CD14-positive monocyte (primary cell): ENCODE data around the gene FAM136A. TPM values are rescaled to one million over a fixed set of nuclear protein-coding genes. Genes with fewer than 3 reads are reported as not detected.

Experiments
- DNase-seq, 3 donors: peaks; one replicate each; pipeline ENCODE4 v3.0.0-alpha.2; 2011 to 2022
- H2AFZ ChIP-seq: 2 replicates; pipeline ENCODE4 v1.6.0; 2012; ENCODE audit warnings: mild to moderate bottlenecking, low read depth, low read length, inconsistent platforms; ENCODE audit not compliant: insufficient read depth, poor library complexity, severe bottlenecking
- H3K27ac ChIP-seq, 2 donors: 1 replicate in 1 of 2; 2 replicates in 1 of 2; pipeline ENCODE4 v1.5.1; 2012 to 2013; ENCODE audit warnings: low read length in 2 of 2, control low read depth in 1 of 2, inconsistent platforms in 1 of 2, low read depth in 1 of 2, mild to moderate bottlenecking in 1 of 2
- H3K27me3 ChIP-seq, 2 donors: one replicate each; pipeline versions ENCODE4 v1.6.0 to v1.6.1; 2011 to 2013; ENCODE audit warnings: low read length in 2 of 2; ENCODE audit not compliant: control insufficient read depth in 2 of 2, insufficient read depth in 2 of 2
- H3K36me3 ChIP-seq, 2 donors: replicated peaks in 1 of 2; 1 replicate in 1 of 2; 2 replicates in 1 of 2; pipeline versions ENCODE4 v1.5.1 to v1.6.1; 2012 to 2013; ENCODE audit warnings: low read length in 2 of 2, control low read depth in 1 of 2, inconsistent platforms in 1 of 2, mild to moderate bottlenecking in 1 of 2; ENCODE audit not compliant: insufficient read depth in 2 of 2, control insufficient read depth in 1 of 2
- H3K4me1 ChIP-seq, 2 donors: 1 replicate in 1 of 2; 2 replicates in 1 of 2; pipeline versions ENCODE4 v1.5.1 to v1.6.1; 2012 to 2013; ENCODE audit warnings: low read length in 2 of 2, control low read depth in 1 of 2, inconsistent platforms in 1 of 2, mild to moderate bottlenecking in 1 of 2, moderate library complexity in 1 of 2; ENCODE audit not compliant: insufficient read depth in 2 of 2, control insufficient read depth in 1 of 2
- H3K4me2 ChIP-seq: replicated peaks from 2 replicates; pipeline ENCODE3; 2012; ENCODE audit warnings: low read length, moderate library complexity, mild to moderate bottlenecking; ENCODE audit not compliant: poor library complexity, severe bottlenecking; ENCODE audit errors: extremely low read depth
- H3K4me3 ChIP-seq, 3 experiments: fragments of 200-600 bp in 1 of 3; sonication (generic) in 1 of 3; replicated peaks in 1 of 3; 1 replicate in 2 of 3; 2 replicates in 1 of 3; pipeline ENCODE4 v1.5.1; 2011 to 2013; ENCODE audit warnings: low read length in 3 of 3, mild to moderate bottlenecking in 3 of 3, control low read depth in 2 of 3, low read depth in 2 of 3, inconsistent platforms in 1 of 3, moderate library complexity in 1 of 3
- H3K79me2 ChIP-seq: 2 replicates; pipeline ENCODE4 v1.6.0; 2012; ENCODE audit warnings: mild to moderate bottlenecking, control low read depth, inconsistent platforms, low read length, moderate library complexity; ENCODE audit not compliant: insufficient read depth
- H3K9ac ChIP-seq: 2 replicates; pipeline ENCODE4 v1.6.0; 2017; ENCODE audit warnings: low read length, mild to moderate bottlenecking; ENCODE audit not compliant: insufficient read depth, poor library complexity, severe bottlenecking
- H3K9me3 ChIP-seq, 2 donors: replicated peaks in 1 of 2; 1 replicate in 1 of 2; 2 replicates in 1 of 2; pipeline versions ENCODE4 v1.5.1 to v1.6.1; 2012 to 2013; ENCODE audit warnings: low read length in 2 of 2, control low read depth in 1 of 2; ENCODE audit not compliant: control insufficient read depth in 1 of 2, insufficient read depth in 1 of 2
- H4K20me1 ChIP-seq: 2 replicates; pipeline ENCODE4 v1.6.0; 2012; ENCODE audit warnings: mild to moderate bottlenecking, low read length, control low read depth, moderate library complexity; ENCODE audit not compliant: insufficient read depth
- H3K27ac Mint-ChIP-seq, 7 donors: one replicate each; pipeline ENCODE4 v1.8.0; 2020; ENCODE audit warnings: mild to moderate bottlenecking in 7 of 7, mixed read lengths in 7 of 7, moderate library complexity in 6 of 7, inconsistent platforms in 2 of 7
- H3K27me3 Mint-ChIP-seq, 3 donors: one replicate each; pipeline ENCODE4 v1.8.0; 2021 to 2022; ENCODE audit warnings: low read depth in 3 of 3, mild to moderate bottlenecking in 3 of 3, mixed read lengths in 3 of 3, moderate library complexity in 3 of 3, inconsistent platforms in 1 of 3
- H3K36me3 Mint-ChIP-seq, 2 donors: one replicate each; pipeline ENCODE4 v1.8.0; 2020; ENCODE audit warnings: mixed read lengths in 2 of 2, inconsistent platforms in 1 of 2, mild to moderate bottlenecking in 1 of 2
- H3K4me1 Mint-ChIP-seq: one replicate; pipeline ENCODE4 v1.8.0; 2020; ENCODE audit warnings: mild to moderate bottlenecking, mixed read lengths
- H3K4me3 Mint-ChIP-seq, 2 donors: one replicate each; pipeline ENCODE4 v1.8.0; 2020; ENCODE audit warnings: mild to moderate bottlenecking in 2 of 2, mixed read lengths in 2 of 2, moderate library complexity in 1 of 2
- H3K9me3 Mint-ChIP-seq, 7 donors: one replicate each; pipeline ENCODE4 v1.8.0; 2020 to 2022; ENCODE audit warnings: mixed read lengths in 7 of 7, mild to moderate bottlenecking in 6 of 7, moderate library complexity in 6 of 7, inconsistent platforms in 2 of 7
- CTCF ChIP-seq: fragments of 200-600 bp; IDR thresholded peaks from one replicate; pipeline ENCODE4 v1.8.0; 2022; ENCODE audit warnings: antibody characterized with exemption, mild to moderate bottlenecking
- WGBS: methylation state at CpG from one replicate; pipeline ENCODE4 v1.1.5; 2013; ENCODE audit warnings: missing lambda C conversion rate; ENCODE audit not compliant: insufficient coverage; 5-methylcytosine and 5-hydroxymethylcytosine counted together
- intact Hi-C, 2 donors: fragments of 100-400 bp; cut with micrococcal nuclease; formaldehyde crosslinking; loops; one replicate each; pipeline versions ENCODE4 v1.15.0 to v1.15.1; 2023
- polyA plus RNA-seq, 3 donors: library from polyadenylated mRNA; depleted of rRNA in 1 of 3; unstranded in 2 of 3; stranded (reverse) in 1 of 3; fragments of 300-500 nt in 2 of 3; fragments of >200 nt in 1 of 3; fragmentation: Illumina TruSeq in 2 of 3; gene quantifications; 1 replicate in 2 of 3; 2 replicates in 1 of 3; pipeline ENCODE4 v1.2.3, GENCODE V29; 2012 to 2021

Gene FAM136A
- polyA plus RNA-seq, 3 donors = 26.1 to 31.8 (median 30.1) TPM

GRCh38 chr2:70322518-70322917 is 20.7 kb upstream of the FAM136A start:
- WGBS = 72% methylated on average over 2 of the region's 2 CpGs
- Histone ChIP-seq H3K79me2 (no peaks in the 10 kb centered on the region), H3K36me3 (no peaks in the 10 kb centered on the region), H2AFZ (no peak overlapping the region), H3K4me1 (no peaks in the 10 kb centered on the region), H3K9ac (no peak overlapping the region), H4K20me1 (no peaks in the 10 kb centered on the region), H3K4me2 (no peak overlapping the region), H3K4me3 (no peak overlapping the region), H3K27me3 (no peaks in the 10 kb centered on the region), H3K27ac (no peak overlapping the region), H3K9me3 (no peaks in the 10 kb centered on the region)
- peaks cover 7% of the 10 kb centered on the region for H3K4me1 Mint-ChIP-seq
- no peak for DNase-seq
- H3K27me3 Mint-ChIP-seq = peaks cover 5 to 11% (median 10%) of the 10 kb centered on the region in 3 donors
- no peak overlapping the region for H3K27ac Mint-ChIP-seq
- no peaks in the 10 kb centered on the region for H3K36me3 Mint-ChIP-seq
- H3K4me3 Mint-ChIP-seq = no peak overlapping the region
- TF ChIP-seq CTCF = no peak
- H3K9me3 Mint-ChIP-seq = peaks cover 0 to 2% (median 0%) of the 10 kb centered on the region in 7 donors
- intact Hi-C loops = no loop called here

DNA sequence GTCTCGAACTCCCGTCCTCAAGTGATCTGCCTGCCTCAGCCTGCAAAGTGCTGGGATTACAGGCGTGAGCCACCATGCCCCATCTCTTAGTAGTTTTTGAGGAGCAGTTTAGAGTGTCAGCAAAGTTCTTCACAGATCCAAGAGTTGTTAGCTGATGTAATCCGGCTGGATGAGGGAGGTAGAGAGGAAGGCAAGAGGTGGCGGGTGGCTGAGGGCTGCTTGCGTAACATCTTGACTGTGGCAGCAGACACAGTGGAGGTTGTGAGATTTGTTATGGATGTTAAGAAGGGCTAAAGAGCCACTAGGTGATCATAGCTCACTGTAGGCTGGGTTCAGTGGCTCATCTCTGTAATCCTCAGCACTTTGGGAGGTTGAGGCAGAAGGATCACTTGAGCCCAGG is 19.5 kb upstream of the FAM136A start:
- Mint-ChIP-seq H3K9me3 (peaks cover 0 to 2% (median 0%) of the 10 kb centered on the region in 7 donors), H3K27ac (no peak overlapping the region), H3K4me3 (no peak overlapping the region), H3K36me3 (no peaks in the 10 kb centered on the region), H3K4me1 (peaks cover 7% of the 10 kb centered on the region), H3K27me3 (peaks cover 5 to 10% (median 9%) of the 10 kb centered on the region in 3 donors)
- WGBS = 46% methylated on average over 4 of the region's 6 CpGs
- TF ChIP-seq CTCF = no peak
- no peak overlapping the region for H2AFZ ChIP-seq
- no peak overlapping the region for H3K27ac ChIP-seq
- no peaks in the 10 kb centered on the region for H3K27me3 ChIP-seq
- H3K79me2 ChIP-seq = no peaks in the 10 kb centered on the region
- H3K9me3 ChIP-seq = no peaks in the 10 kb centered on the region
- H3K4me3 ChIP-seq = no peak overlapping the region
- no peaks in the 10 kb centered on the region for H3K4me1 ChIP-seq
- no peaks in the 10 kb centered on the region for H3K36me3 ChIP-seq
- no peak overlapping the region for H3K4me2 ChIP-seq
- intact Hi-C loops = no loop called here
- no peak for DNase-seq
- H4K20me1 ChIP-seq = no peaks in the 10 kb centered on the region
- no peak overlapping the region for H3K9ac ChIP-seq
